HL-60 (cell line): ENCODE measurements around the gene SERPINB1.

Experiments used
- DNase-seq, 2 experiments: peaks; one replicate each; pipeline ENCODE4 v3.0.0-alpha.2; 2010 to 2020; ENCODE audit warnings: low read depth in 1 of 2, low spot score in 1 of 2
- H3K27ac ChIP-seq: fragments of 250-450 bp; sonication (Bioruptor Pico); replicated peaks from 2 replicates; pipeline ENCODE4 v1.5.1; 2020; ENCODE audit warnings: mild to moderate bottlenecking, moderate library complexity
- H3K27me3 ChIP-seq: fragments of 250-450 bp; sonication (Bioruptor Pico); 2 replicates; pipeline ENCODE4 v1.5.1; 2021; ENCODE audit warnings: mild to moderate bottlenecking, moderate library complexity; ENCODE audit not compliant: insufficient read depth, poor library complexity, severe bottlenecking
- H3K4me3 ChIP-seq: replicated peaks from 2 replicates; pipeline ENCODE4 v1.5.1; 2011; ENCODE audit warnings: mild to moderate bottlenecking, control low read depth, low read length; ENCODE audit not compliant: insufficient read depth
- GABPA ChIP-seq: IDR thresholded peaks from 2 replicates; pipeline ENCODE4 v1.6.1; 2012; ENCODE audit warnings: low read depth
- POLR2AphosphoS5 ChIP-seq: IDR thresholded peaks from 2 replicates; pipeline ENCODE4 v1.6.1; 2012; ENCODE audit warnings: low read depth
- SPI1 ChIP-seq: IDR thresholded peaks from 2 replicates; pipeline ENCODE4 v1.6.1; 2012; ENCODE audit warnings: low read depth, mild to moderate bottlenecking, borderline replicate concordance
- TF ChIP-seq, protein P1 (sequence below): IDR thresholded peaks from 2 replicates; pipeline ENCODE4 v1.6.1; 2012; ENCODE audit warnings: low read depth; ENCODE audit not compliant: insufficient replicate concordance
- TF ChIP-seq, protein P2 (sequence below): IDR thresholded peaks from one replicate; pipeline ENCODE4 v1.5.1; 2011; ENCODE audit warnings: low read length, control low read depth, inconsistent platforms; ENCODE audit not compliant: insufficient read depth

Gene SERPINB1

GRCh38 chr6:2821554-2821953, 20.1 kb downstream of the SERPINB1 start:
- H3K27ac ChIP-seq, result peak overlapping the region; percentile 77
- H3K4me3 ChIP-seq, result no peak overlapping the region
- DNase-seq, result no peak
- TF ChIP-seq SPI1, result no peak
- TF ChIP-seq GABPA, result no peak
- TF ChIP-seq, protein P1, sequence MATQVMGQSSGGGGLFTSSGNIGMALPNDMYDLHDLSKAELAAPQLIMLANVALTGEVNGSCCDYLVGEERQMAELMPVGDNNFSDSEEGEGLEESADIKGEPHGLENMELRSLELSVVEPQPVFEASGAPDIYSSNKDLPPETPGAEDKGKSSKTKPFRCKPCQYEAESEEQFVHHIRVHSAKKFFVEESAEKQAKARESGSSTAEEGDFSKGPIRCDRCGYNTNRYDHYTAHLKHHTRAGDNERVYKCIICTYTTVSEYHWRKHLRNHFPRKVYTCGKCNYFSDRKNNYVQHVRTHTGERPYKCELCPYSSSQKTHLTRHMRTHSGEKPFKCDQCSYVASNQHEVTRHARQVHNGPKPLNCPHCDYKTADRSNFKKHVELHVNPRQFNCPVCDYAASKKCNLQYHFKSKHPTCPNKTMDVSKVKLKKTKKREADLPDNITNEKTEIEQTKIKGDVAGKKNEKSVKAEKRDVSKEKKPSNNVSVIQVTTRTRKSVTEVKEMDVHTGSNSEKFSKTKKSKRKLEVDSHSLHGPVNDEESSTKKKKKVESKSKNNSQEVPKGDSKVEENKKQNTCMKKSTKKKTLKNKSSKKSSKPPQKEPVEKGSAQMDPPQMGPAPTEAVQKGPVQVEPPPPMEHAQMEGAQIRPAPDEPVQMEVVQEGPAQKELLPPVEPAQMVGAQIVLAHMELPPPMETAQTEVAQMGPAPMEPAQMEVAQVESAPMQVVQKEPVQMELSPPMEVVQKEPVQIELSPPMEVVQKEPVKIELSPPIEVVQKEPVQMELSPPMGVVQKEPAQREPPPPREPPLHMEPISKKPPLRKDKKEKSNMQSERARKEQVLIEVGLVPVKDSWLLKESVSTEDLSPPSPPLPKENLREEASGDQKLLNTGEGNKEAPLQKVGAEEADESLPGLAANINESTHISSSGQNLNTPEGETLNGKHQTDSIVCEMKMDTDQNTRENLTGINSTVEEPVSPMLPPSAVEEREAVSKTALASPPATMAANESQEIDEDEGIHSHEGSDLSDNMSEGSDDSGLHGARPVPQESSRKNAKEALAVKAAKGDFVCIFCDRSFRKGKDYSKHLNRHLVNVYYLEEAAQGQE, result no peak
- TF ChIP-seq, protein P2, sequence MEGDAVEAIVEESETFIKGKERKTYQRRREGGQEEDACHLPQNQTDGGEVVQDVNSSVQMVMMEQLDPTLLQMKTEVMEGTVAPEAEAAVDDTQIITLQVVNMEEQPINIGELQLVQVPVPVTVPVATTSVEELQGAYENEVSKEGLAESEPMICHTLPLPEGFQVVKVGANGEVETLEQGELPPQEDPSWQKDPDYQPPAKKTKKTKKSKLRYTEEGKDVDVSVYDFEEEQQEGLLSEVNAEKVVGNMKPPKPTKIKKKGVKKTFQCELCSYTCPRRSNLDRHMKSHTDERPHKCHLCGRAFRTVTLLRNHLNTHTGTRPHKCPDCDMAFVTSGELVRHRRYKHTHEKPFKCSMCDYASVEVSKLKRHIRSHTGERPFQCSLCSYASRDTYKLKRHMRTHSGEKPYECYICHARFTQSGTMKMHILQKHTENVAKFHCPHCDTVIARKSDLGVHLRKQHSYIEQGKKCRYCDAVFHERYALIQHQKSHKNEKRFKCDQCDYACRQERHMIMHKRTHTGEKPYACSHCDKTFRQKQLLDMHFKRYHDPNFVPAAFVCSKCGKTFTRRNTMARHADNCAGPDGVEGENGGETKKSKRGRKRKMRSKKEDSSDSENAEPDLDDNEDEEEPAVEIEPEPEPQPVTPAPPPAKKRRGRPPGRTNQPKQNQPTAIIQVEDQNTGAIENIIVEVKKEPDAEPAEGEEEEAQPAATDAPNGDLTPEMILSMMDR, result no peak
- no peak for TF ChIP-seq POLR2AphosphoS5
- no peaks in the 10 kb centered on the region for H3K27me3 ChIP-seq

DNA sequence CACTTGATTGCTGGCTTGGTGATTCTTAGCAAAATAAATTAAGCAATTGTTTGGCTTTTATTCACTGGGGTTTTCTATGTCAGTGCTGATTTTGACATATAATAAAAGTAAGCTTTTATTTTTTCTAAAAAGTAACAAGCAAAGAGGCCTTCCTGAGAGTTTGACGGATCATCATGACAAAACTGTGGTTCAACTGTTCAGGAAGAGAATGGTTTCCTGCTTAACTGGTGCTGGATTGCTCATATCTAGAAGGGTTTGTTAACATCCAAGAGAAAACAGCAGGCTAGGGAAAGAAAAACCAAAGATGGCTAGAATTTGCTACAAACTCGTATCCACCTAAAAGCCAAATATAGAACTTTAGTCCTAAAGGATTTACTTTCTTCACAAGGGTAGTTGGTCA, 21.2 kb downstream of the SERPINB1 start:
- DNase-seq, result no peak
- Histone ChIP-seq H3K27me3 (no peaks in the 10 kb centered on the region), H3K27ac (peak overlapping the region; percentile 77), H3K4me3 (no peak overlapping the region)
- TF ChIP-seq SPI1 (no peak), POLR2AphosphoS5 (no peak), GABPA (no peak)
- TF ChIP-seq, protein P1, result no peak
- TF ChIP-seq, protein P2, result no peak

GRCh38 chr6:2819978-2820377, 21.7 kb downstream of the SERPINB1 start:
- H3K4me3 ChIP-seq, result no peak overlapping the region
- no peak for DNase-seq
- TF ChIP-seq, protein P2, result no peak
- no peak for TF ChIP-seq GABPA
- peak overlapping the region; percentile 77 for H3K27ac ChIP-seq
- H3K27me3 ChIP-seq, result no peaks in the 10 kb centered on the region

- no peak overlapping the region for H3K4me3 ChIP-seq
Observed at GRCh38 chr6:2819115-2819514, 22.5 kb downstream of the SERPINB1 start.

More at GRCh38 chr6:2819115-2819514, 22.5 kb downstream of the SERPINB1 start:
- TF ChIP-seq POLR2AphosphoS5, result no peak
- TF ChIP-seq, protein P2, result no peak
- no peak for TF ChIP-seq SPI1
- TF ChIP-seq, protein P1, result no peak
- no peak for TF ChIP-seq GABPA
- H3K27me3 ChIP-seq, result no peaks in the 10 kb centered on the region
- H3K27ac ChIP-seq, result peak overlapping the region; percentile 77
- no peak for DNase-seq
